Glutamatergic neuron (in vitro differentiated cells): ENCODE results near the gene CARD6. TPM values are rescaled to one million over a fixed set of nuclear protein-coding genes. Genes with fewer than 3 reads are reported as not detected.

Experiments
- DNase-seq: peaks from one replicate; pipeline ENCODE4 v3.0.0; 2022
- H3K27ac Mint-ChIP-seq: one replicate; pipeline ENCODE4 v1.8.0; 2020; ENCODE audit warnings: mild to moderate bottlenecking, mixed read lengths, inconsistent platforms; ENCODE audit not compliant: unreplicated experiment
- H3K27me3 Mint-ChIP-seq: one replicate; pipeline ENCODE4 v1.8.0; 2020; ENCODE audit warnings: mild to moderate bottlenecking, moderate library complexity, mixed read lengths, inconsistent platforms; ENCODE audit not compliant: unreplicated experiment
- H3K36me3 Mint-ChIP-seq: one replicate; pipeline ENCODE4 v1.8.0; 2020; ENCODE audit warnings: mild to moderate bottlenecking, mixed read lengths, inconsistent platforms; ENCODE audit not compliant: unreplicated experiment
- H3K4me1 Mint-ChIP-seq: one replicate; pipeline ENCODE4 v1.8.0; 2020; ENCODE audit warnings: mild to moderate bottlenecking, low read depth, mixed read lengths, inconsistent platforms; ENCODE audit not compliant: unreplicated experiment
- H3K4me3 Mint-ChIP-seq: one replicate; pipeline ENCODE4 v1.8.0; 2020; ENCODE audit warnings: mild to moderate bottlenecking, mixed read lengths, inconsistent platforms; ENCODE audit not compliant: unreplicated experiment
- H3K9me3 Mint-ChIP-seq: one replicate; pipeline ENCODE4 v1.8.0; 2020; ENCODE audit warnings: mild to moderate bottlenecking, moderate library complexity, mixed read lengths, inconsistent platforms; ENCODE audit not compliant: unreplicated experiment
- CTCF ChIP-seq: fragments of 200-600 bp; sonication (generic); IDR thresholded peaks from one replicate; pipeline ENCODE4 v1.5.0; 2021; ENCODE audit not compliant: partially characterized antibody, unreplicated experiment
- total RNA-seq: library from RNA; stranded (reverse); fragmentation: NEBNext Ultra II Directional; extraction: Animal tissue kit (Norgen Biotek cat#: 25700); gene quantifications from one replicate; pipeline ENCODE4 v1.2.1, GENCODE V29; 2021; ENCODE audit not compliant: unreplicated experiment

The CARD6 gene
- total RNA-seq, 1 donor from 2014 or later, result not detected

- Mint-ChIP-seq H3K4me1 (peaks cover 7% of the 10 kb centered on the region), H3K9me3 (peaks cover 4% of the 10 kb centered on the region), H3K4me3 (no peak overlapping the region), H3K36me3 (no peaks in the 10 kb centered on the region), H3K27me3 (peaks cover 7% of the 10 kb centered on the region), H3K27ac (no peak overlapping the region)
- DNase-seq, result no peak
- no peak for TF ChIP-seq CTCF
Measured at GRCh38 chr5:40829748-40830533, 11.2 kb upstream of the CARD6 start.

- Mint-ChIP-seq H3K9me3 (peaks cover 13% of the 10 kb centered on the region), H3K27ac (no peak overlapping the region), H3K27me3 (peaks cover 15% of the 10 kb centered on the region), H3K36me3 (no peaks in the 10 kb centered on the region), H3K4me3 (no peak overlapping the region), H3K4me1 (peaks cover 7% of the 10 kb centered on the region)
- DNase-seq, result no peak
- TF ChIP-seq CTCF, result no peak
Measured at GRCh38 chr5:40831346-40832210, 9.6 kb upstream of the CARD6 start.

GRCh38 chr5:40832345-40832744, 8.8 kb upstream of the CARD6 start:
- Mint-ChIP-seq H3K9me3 (peaks cover 15% of the 10 kb centered on the region), H3K27me3 (peaks cover 18% of the 10 kb centered on the region), H3K4me1 (peaks cover 10% of the 10 kb centered on the region), H3K27ac (no peak overlapping the region), H3K36me3 (no peaks in the 10 kb centered on the region), H3K4me3 (peak overlapping the region; percentile 95)
- TF ChIP-seq CTCF, result no peak
- no peak for DNase-seq

GRCh38 chr5:40833712-40834229, 7.4 kb upstream of the CARD6 start:
- peak overlapping the region; percentile 95 for H3K4me3 Mint-ChIP-seq
- no peak for TF ChIP-seq CTCF
- H3K27me3 Mint-ChIP-seq, result peaks cover 16% of the 10 kb centered on the region
- H3K36me3 Mint-ChIP-seq, result no peaks in the 10 kb centered on the region
- H3K4me1 Mint-ChIP-seq, result peaks cover 8% of the 10 kb centered on the region
- H3K9me3 Mint-ChIP-seq, result peaks cover 15% of the 10 kb centered on the region
- H3K27ac Mint-ChIP-seq, result peak overlapping the region; percentile 99
- no peak for DNase-seq
